Gastroesophageal sphincter (tissue), 3 donors: ENCODE results near the gene DSCAML1.

ENCODE experiments used
- POLR2A ChIP-seq, 2 donors: fragments of 450-650 bp; IDR thresholded peaks; one replicate each; pipeline ENCODE4 v1.6.1; 2017; ENCODE audit warnings: antibody characterized with exemption in 2 of 2, mild to moderate bottlenecking in 2 of 2, moderate library complexity in 1 of 2
- TF ChIP-seq, protein P1 (sequence below), 4 experiments: fragments of 200-600 bp in 2 of 4; fragments of 450-650 bp in 2 of 4; sonication (generic) in 1 of 4; IDR thresholded peaks; one replicate each; pipeline ENCODE4 v1.5.1; 2017 to 2019; ENCODE audit warnings: antibody characterized with exemption in 4 of 4, mild to moderate bottlenecking in 2 of 4, moderate library complexity in 2 of 4

DNA sequence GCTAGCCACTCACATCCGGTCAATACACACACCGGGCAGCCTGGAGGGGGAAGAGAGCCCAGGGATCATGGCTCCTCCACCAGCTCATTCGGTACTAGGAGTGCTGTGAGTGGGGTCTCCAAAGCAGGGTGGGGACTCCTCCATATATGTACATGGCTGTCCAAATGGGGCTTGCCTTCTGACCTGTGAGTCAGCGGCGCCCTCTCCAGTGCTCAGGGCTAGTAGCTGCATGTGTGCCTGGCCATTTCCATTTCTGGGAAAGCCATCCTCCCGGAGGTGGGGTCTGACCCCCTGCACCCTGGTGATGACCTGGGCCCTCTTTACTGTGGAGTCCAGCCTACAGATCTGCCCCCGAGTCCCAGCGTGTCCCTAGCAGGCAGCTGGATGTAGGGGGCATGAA lies 287.5 kb downstream of the DSCAML1 start:
- no peak for TF ChIP-seq POLR2A (IDR thresholded peaks at IDR 0.05)
- TF ChIP-seq, protein P1, sequence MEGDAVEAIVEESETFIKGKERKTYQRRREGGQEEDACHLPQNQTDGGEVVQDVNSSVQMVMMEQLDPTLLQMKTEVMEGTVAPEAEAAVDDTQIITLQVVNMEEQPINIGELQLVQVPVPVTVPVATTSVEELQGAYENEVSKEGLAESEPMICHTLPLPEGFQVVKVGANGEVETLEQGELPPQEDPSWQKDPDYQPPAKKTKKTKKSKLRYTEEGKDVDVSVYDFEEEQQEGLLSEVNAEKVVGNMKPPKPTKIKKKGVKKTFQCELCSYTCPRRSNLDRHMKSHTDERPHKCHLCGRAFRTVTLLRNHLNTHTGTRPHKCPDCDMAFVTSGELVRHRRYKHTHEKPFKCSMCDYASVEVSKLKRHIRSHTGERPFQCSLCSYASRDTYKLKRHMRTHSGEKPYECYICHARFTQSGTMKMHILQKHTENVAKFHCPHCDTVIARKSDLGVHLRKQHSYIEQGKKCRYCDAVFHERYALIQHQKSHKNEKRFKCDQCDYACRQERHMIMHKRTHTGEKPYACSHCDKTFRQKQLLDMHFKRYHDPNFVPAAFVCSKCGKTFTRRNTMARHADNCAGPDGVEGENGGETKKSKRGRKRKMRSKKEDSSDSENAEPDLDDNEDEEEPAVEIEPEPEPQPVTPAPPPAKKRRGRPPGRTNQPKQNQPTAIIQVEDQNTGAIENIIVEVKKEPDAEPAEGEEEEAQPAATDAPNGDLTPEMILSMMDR (IDR thresholded peaks at IDR 0.05), result no peak
